Cerebellar nuclear complex (tissue), 1 donor: ENCODE data around the gene ELFN1.

Source experiments
- DNase-seq, 2 experiments: peaks; one replicate each; lab custom pipeline; 2025; lab: John Stamatoyannopoulos, UW

ELFN1 gene

GRCh38 chr7:1675673-1676549 lies 5.8 kb downstream of the ELFN1 start:
- DNase-seq: no peak

DNA sequence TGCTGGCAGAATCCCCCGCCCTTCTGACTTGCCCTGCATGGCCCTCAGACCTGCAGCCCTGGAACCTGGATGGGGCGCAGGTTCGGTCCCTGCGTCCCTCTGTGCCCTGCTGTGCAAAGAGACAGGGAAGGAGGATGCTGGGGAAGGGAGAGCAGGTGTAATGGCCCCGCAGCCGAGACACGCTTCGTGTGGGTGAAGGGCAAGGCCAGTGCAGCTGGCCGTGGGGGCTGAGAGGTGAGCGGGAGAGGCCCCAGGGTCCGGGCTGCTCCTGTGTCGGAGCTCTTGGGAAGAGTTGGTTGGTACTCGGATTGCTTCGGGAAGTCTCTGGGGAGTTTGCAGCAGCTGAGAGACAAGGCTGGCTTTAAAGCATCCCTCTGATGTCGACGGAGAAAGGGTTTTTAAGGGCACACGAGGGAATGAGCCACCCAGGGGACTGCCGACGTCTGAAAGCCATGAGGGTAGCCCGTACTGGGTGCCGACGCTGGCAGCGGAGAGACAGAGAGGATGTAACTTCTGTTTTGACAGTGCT lies 6.5 kb downstream of the ELFN1 start:
- DNase-seq: no peak

DNA sequence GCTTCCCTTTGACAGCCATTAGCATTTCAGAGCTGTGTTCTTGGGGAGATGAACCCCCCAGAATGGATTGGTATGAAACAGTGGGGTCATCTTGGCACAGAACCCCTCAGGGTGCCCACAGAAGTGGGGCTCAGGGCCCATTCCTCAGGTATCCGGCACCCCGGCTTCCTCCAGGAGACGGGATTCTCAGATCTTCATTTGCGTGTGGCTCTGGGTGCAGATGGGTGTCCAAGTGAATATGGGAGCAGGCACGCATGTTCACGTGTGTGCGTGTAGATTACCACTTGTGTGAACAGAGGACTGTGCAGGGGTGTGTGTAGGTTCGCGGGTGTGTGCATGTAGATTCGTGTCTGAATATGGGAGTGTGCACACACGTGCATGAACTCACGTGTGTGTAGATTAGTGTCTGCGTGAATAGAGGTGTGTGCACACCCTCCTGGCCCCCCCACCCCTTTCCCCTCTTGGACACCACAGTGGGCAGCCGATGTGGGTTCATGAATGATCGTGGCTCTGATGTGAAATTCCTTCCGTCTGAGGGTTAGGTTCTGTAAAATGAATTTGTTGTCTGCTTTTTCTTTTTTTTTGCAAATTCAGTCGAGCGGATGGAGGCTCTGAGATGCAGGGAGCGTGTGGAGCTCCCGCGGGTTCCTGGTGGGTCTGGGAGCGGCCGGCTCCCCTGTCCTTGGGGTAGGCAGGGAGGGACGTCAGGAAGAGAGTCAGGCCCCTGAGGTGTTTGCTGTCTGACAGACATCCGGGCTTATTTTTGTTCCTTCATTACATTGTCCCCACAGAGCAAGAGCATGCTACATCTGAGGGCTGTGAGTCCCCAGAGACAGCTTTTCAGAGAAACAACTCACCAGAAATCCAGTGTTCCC lies 7.4 kb downstream of the ELFN1 start:
- DNase-seq: no peak

DNA sequence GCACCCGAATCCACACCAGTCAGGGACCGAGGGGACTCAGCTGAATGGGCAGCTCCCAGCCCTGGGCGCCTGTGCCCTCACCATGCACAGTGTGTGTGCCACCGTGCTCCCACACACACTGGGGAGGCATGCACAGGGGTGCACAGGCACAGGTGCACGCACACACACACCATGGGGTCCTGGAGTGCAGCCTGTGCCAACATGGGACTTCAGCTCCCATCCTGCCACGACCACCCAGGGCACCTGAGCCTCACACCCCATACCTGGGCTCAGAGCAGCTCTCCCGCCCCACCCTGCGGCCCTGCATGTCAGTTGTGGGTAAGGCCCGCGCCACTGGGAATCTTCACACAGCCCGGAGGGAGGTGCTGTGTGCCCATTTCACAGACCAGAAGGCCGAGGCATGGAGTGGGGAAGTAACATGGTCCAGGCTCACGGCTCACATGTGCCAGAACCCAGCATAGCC lies 8.0 kb downstream of the ELFN1 start:
- DNase-seq: no peak

DNA sequence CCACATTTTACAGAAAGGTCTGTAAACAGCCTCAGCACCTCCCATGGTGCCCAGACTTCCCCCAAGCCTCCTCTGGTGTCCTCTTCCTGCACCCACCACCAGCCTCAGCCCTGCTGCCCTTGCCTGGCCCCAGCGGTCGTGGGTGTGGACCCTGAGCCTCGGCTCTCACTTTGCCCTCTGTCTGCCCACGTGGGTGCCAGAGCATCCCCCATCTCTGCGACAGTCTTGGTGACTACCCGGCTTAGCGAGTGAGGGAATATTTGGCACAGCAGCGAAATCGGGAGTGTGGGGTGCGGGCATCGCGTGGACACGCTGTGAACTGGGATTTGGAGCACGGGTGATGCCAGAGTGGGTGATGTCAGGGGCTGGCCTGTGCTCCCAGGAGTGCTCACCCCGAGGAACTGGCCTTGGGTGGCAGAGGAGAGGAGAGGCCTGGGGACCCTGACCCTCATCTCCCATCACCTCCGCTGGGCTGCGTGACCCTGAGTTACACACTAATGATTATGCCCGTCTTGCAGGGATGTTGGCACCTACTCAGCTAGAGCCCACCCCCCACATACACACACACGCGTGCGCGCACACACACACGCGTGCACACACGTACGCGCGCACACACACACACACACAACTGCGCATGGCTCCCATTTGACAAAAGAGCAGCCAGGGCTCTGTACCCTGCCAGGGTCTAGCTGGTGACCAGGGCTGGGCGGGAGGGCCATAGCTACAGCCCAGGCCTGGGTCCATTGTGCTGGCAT lies 8.7 kb downstream of the ELFN1 start:
- DNase-seq: no peak

DNA sequence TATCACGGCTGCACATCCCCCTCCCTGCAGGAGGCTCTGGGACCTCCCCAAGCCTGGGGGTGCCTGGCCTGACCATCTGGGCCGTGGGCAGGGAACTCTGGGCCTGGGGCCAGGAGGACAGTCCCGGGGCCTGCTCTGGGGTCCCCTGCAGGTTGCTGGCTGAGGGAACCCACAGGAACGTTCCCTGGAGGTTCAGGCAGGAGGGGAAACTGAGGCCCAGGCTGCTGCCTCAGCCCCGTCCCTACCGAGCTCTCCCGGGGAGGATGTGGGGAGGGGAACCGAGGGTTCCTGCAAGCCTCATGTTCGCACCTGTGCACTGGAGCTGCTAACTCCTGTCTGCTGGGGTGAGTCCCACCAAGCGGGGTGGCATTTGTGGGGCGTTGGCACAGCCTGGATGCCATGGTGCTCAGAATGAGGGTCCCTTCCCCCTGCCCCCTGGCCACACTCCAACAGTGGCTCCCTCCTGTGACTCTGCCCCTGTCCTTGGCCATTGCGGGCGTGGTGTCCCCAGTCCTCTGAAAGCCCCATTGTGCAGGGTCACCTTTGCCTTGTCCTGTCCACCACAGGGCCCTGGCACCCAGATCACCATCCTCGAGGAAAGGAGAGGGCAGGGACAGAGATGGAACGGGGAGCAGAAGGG lies 9.4 kb downstream of the ELFN1 start:
- no peak for DNase-seq

GRCh38 chr7:1679966-1680730 lies 10.1 kb downstream of the ELFN1 start:
- no peak for DNase-seq

- no peak for DNase-seq
Measured at GRCh38 chr7:1681581-1681980, 11.5 kb downstream of the ELFN1 start.

- no peak for DNase-seq
Measured at GRCh38 chr7:1685000-1685624, 15.0 kb downstream of the ELFN1 start.

GRCh38 chr7:1688542-1688941 lies 18.5 kb downstream of the ELFN1 start:
- DNase-seq: no peak

GRCh38 chr7:1689311-1689710 lies 19.2 kb downstream of the ELFN1 start:
- DNase-seq: no peak

- no peak for DNase-seq
Measured at GRCh38 chr7:1690359-1690958, 20.4 kb downstream of the ELFN1 start.

GRCh38 chr7:1691096-1691495 lies 21.0 kb downstream of the ELFN1 start:
- DNase-seq: no peak

DNA sequence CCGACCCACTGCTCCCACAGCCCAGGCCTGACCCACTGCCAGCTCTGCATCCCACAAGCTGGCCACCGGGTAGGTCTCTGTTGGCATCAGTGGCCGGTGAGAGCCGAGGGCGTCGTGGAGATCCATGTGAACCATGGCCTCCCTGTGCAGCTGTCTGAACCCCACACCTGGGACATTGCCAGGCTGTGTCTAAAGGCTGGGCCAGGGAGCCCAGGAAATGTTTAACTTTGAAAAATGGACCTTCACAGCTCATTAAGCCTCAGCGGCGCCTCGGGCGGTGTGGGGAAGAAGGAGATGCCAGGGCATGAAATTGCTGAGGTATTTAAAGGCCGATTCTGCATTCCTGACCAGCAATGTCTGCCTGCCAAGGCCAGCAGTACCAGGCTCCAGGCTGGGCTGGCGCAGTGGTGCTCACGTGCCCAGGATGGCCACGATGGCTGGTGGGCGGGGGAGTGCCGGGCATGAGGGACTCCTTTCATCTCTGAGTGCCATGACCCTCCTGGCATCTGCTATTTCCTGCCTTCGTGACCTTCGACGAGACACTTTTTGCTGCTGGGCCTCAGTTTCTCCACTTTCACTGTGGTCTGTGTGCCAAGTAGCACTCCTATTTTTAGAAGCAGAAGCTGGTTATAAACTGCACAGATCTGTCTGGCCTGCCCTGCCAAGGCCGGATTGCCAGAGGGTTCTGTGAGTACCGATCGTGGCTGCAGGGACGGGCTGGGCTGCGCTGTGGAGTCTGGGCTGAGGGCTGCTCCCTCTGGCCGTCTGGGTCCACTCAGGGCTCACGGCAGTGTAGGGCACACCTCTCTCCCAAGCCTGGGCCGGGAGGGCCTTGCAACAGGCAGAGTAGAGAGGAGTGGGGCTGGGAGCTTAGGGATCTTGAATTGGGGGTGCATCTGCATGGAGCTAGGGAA lies 21.8 kb downstream of the ELFN1 start:
- DNase-seq: no peak

GRCh38 chr7:1692515-1693418 lies 22.7 kb downstream of the ELFN1 start:
- DNase-seq: no peak

DNA sequence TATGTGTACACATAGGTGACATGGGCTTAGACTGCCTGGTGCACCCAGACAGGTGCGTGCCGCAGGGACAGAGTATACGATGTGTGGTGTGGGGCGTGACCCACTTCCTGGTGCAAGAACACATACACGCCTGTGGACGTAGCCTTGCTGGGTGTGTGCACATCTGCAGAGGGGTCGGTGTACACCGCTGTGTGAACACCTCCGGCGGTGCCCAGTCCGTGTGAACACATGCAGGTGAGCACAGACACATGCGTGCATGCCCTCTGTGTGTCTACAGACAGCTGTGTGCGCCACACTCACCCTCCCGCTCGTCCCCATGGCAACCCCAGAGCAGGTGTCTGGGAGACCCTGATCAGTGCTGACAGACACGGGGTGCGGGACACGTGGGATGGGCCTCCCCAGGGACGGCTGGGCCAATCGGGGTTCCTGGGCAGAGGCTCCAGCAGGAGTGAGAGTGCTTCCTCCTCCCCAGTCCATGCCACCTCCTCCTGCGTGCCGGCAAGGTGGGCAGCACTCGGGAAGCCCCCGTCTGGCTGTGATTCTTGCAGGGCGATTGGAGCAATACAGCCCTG lies 23.4 kb downstream of the ELFN1 start:
- no peak for DNase-seq

- no peak for DNase-seq
Measured at GRCh38 chr7:1693991-1694524, 24.0 kb downstream of the ELFN1 start.
